Activated CD8-positive, alpha-beta T cell treated with anti-CD3 and anti-CD28 coated beads for 36 hours (primary cell): Measurements from ENCODE around the gene PPIE. TPM values are rescaled to one million over a fixed set of nuclear protein-coding genes. Genes with fewer than 3 reads are reported as not detected.

Experiments
- ATAC-seq: fragments of 200-7000 bp; cut with Tn5 transposase; one replicate; pipeline ENCODE4 v1.10.0; 2021; ENCODE audit warnings: mild to moderate bottlenecking, moderate library complexity
- CTCF ChIA-PET: fragments of 350-600 bp; sonication (Branson Sonifier 250); formaldehyde crosslinking; loops from one replicate; lab custom pipeline; 2021; ENCODE audit warnings: antibody characterized with exemption; lab: Charles Lee
- POLR2A ChIA-PET: fragments of 350-600 bp; sonication (Branson Sonifier 250); formaldehyde crosslinking; loops from one replicate; lab custom pipeline; 2021; ENCODE audit warnings: antibody characterized with exemption; lab: Charles Lee
- DNase-seq: peaks from one replicate; pipeline ENCODE4 v3.0.0-alpha.2; 2020
- H3K27ac Mint-ChIP-seq: one replicate; pipeline ENCODE4 v1.8.0; 2021; ENCODE audit warnings: mild to moderate bottlenecking, mixed read lengths
- H3K27me3 Mint-ChIP-seq: one replicate; pipeline ENCODE4 v1.8.0; 2021; ENCODE audit warnings: mixed read lengths
- H3K36me3 Mint-ChIP-seq: one replicate; pipeline ENCODE4 v1.8.0; 2021; ENCODE audit warnings: low read depth, mixed read lengths
- H3K4me1 Mint-ChIP-seq: one replicate; pipeline ENCODE4 v1.8.0; 2021; ENCODE audit warnings: low read depth, mixed read lengths
- H3K4me3 Mint-ChIP-seq: one replicate; pipeline ENCODE4 v1.8.0; 2021; ENCODE audit warnings: mild to moderate bottlenecking, moderate library complexity, mixed read lengths
- H3K9me3 Mint-ChIP-seq: one replicate; pipeline ENCODE4 v1.8.0; 2021; ENCODE audit warnings: mixed read lengths
- intact Hi-C: fragments of 100-400 bp; cut with micrococcal nuclease; formaldehyde crosslinking; loops from one replicate; pipeline ENCODE4 v1.10.0; 2022
- total RNA-seq, 2 experiments: library from RNA; stranded (reverse); gene quantifications; one replicate each; pipeline ENCODE4 v1.2.3, GENCODE V29; 2021
- TF ChIP-seq, protein P1 (sequence below): fragments of 200-600 bp; IDR thresholded peaks from one replicate; pipeline ENCODE4 v1.8.0; 2022; ENCODE audit warnings: antibody characterized with exemption, mild to moderate bottlenecking

Gene PPIE
- total RNA-seq, 2 experiments from 2014 or later = 71.7 to 74.7 TPM

DNA sequence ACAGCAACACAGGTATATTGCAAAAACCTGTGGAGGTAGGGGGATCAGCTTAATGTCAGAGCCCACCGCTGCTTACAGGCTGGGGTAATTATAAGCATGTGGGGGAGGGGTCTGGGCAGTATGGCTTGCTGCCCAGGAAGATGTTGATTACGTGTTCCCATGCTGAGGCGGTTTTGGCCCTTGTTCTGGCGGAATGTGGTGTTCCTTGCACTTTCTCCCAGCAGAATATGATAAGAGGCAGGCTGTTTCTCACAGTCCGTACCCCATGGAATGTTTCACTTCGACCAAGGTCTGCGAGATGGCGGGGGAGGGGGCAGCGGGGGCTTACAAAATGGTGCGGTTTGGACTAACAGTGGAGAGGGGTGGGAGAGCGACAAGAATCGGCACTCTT is 37.6 kb upstream of the PPIE start:
- ChIA-PET CTCF (interaction anchor here (1.1 to 2.7 kb wide), 9 partner anchors 8 to 126 kb away, joined by 3 to 14 read pairs (median 6); partner anchors contain the start of gene NT5C1A), POLR2A (interaction anchor here (0.6 to 1.6 kb wide), 2 partner anchors 33 to 135 kb away, joined by 3 to 4 read pairs; no protein-coding TSS in a partner anchor)
- Mint-ChIP-seq H3K4me1 (no peaks in the 10 kb centered on the region), H3K36me3 (no peaks in the 10 kb centered on the region), H3K4me3 (no peak overlapping the region), H3K27me3 (peaks cover 14% of the 10 kb centered on the region), H3K27ac (no peak overlapping the region), H3K9me3 (no peaks in the 10 kb centered on the region)
- TF ChIP-seq, protein P1, sequence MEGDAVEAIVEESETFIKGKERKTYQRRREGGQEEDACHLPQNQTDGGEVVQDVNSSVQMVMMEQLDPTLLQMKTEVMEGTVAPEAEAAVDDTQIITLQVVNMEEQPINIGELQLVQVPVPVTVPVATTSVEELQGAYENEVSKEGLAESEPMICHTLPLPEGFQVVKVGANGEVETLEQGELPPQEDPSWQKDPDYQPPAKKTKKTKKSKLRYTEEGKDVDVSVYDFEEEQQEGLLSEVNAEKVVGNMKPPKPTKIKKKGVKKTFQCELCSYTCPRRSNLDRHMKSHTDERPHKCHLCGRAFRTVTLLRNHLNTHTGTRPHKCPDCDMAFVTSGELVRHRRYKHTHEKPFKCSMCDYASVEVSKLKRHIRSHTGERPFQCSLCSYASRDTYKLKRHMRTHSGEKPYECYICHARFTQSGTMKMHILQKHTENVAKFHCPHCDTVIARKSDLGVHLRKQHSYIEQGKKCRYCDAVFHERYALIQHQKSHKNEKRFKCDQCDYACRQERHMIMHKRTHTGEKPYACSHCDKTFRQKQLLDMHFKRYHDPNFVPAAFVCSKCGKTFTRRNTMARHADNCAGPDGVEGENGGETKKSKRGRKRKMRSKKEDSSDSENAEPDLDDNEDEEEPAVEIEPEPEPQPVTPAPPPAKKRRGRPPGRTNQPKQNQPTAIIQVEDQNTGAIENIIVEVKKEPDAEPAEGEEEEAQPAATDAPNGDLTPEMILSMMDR = no peak
- no peak for ATAC-seq
- DNase-seq = no peak
- intact Hi-C loops = no loop called here

DNA sequence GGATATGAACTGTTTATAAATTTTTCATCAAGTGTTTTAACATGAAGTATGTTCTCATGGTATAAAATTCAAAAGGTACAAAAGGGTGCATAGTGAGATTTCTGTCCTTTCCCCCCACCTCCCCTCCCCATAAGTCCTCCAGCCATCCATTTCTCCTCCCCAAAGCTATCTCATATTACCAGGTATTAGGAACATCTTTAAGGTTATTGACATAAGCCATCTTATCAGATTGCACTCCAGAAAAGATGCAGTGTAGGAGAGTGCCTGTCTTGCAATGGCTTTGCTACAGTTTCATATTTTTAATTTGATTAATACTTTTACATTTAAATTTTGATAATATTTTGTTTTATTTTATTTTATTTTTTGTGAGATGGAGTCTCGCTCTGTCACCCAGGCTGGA is 33.9 kb upstream of the PPIE start:
- intact Hi-C loops = no loop called here
- Mint-ChIP-seq H3K4me3 (no peak overlapping the region), H3K9me3 (no peaks in the 10 kb centered on the region), H3K27ac (no peak overlapping the region), H3K4me1 (no peaks in the 10 kb centered on the region), H3K27me3 (peaks cover 16% of the 10 kb centered on the region), H3K36me3 (no peaks in the 10 kb centered on the region)
- no peak for ATAC-seq
- TF ChIP-seq, protein P1 = no peak
- ChIA-PET POLR2A (no interaction called here), CTCF (interaction anchor here (1.4 to 1.5 kb wide), 2 partner anchors 47 to 98 kb away, joined by 3 to 5 read pairs; no protein-coding TSS in a partner anchor)
- DNase-seq = no peak

DNA sequence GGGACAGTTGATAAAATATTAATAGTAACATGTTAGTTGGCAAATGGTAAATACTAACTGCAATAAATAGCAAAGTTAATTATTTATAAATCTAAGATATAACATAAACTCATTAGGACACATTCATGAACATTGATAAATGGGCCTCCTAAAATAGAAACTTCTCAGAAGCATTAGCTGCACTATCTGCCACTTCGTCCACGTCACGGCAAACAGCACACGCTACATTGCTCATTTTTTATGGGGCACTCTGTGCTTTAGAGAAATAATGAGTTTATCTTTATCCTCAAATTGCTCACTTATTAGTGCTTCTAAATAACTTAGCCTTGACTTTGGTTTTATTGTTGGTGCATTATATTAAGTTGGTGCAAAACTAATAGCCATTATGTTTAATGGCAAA is 31.2 kb upstream of the PPIE start:
- H3K36me3 Mint-ChIP-seq = no peaks in the 10 kb centered on the region
- POLR2A ChIA-PET = no interaction called here
- CTCF ChIA-PET = interaction anchor here (1.3 kb wide), 1 partner anchor 50 kb away, joined by 5 read pairs; no protein-coding TSS in a partner anchor

DNA sequence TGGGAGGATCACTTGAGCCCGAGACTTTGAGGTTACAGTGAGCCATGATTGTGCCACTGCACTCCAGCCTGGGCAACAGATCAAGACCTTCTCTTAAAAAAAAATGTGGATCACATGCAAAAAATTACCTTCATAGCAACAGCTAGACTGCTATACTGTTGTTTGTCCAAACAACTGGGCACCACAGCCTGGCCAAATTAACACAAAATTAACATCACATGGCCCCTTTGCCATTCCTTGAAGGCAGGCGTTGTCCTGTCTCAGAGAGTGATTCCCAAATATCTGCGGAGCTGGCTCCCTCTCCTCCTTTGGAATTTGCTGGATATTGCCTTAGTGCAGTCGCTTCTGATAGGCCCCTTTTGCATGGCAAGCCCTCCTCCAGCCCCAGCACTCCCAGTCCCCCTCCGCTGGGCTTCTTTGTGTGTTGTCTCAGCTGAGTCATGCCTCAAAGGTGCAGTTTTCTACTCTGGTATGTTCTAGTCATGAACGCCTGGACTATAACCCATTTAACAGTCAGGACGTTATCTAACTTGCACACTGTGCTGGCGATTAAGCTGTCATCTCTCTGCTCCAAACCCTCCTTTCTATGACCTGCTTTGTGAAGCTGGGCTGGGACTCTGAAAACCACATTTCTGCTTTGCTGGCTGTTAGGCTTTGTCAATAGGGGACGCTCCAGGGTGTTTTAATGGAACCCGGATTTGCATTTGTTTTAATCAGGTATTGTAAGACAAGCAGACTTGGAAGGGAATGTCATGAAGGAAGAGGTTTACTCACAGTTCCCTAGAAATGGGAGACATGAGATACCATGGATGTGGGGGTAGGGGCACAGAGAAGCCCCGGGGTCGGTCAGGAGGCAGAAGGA is 27.3 kb upstream of the PPIE start:
- intact Hi-C loops = no loop called here
- DNase-seq = no peak
- no peak for ATAC-seq
- ChIA-PET CTCF (interaction anchor here (0.6 to 3.3 kb wide), 8 partner anchors 9 to 551 kb away, joined by 3 to 12 read pairs (median 6); partner anchors contain the start of gene NT5C1A), POLR2A (no interaction called here)
- H3K27ac Mint-ChIP-seq = no peak overlapping the region
- H3K36me3 Mint-ChIP-seq = no peaks in the 10 kb centered on the region
- no peak overlapping the region for H3K4me3 Mint-ChIP-seq
- TF ChIP-seq, protein P1 = no peak
- H3K4me1 Mint-ChIP-seq = no peaks in the 10 kb centered on the region
- H3K27me3 Mint-ChIP-seq = peaks cover 18% of the 10 kb centered on the region
- no peaks in the 10 kb centered on the region for H3K9me3 Mint-ChIP-seq

More for the DNA sequence above, 31.2 kb upstream of the PPIE start:
- no peak for ATAC-seq
- intact Hi-C loops = no loop called here
- Mint-ChIP-seq H3K9me3 (no peaks in the 10 kb centered on the region), H3K4me1 (no peaks in the 10 kb centered on the region), H3K27me3 (peaks cover 6% of the 10 kb centered on the region), H3K27ac (no peak overlapping the region), H3K4me3 (no peak overlapping the region)
- no peak for DNase-seq
- TF ChIP-seq, protein P1 = no peak

DNA sequence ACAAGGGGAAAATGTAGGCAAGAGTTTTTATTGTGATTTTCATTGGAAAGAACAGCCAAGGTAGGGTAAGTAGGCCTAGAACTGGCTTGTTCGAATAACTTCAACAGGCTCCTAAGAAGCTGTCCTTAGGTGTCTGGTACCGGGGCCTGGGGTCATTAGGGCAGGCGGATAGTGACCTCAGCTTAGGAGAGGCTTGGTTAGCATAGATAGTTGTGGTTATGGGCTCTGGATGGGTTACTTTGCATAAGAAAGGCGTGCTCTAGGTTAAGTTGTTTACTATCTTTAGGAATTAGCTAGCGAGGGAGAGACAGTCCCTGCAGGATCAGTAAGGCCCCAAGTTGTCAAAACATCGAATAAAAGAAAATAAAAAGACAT is 26.7 kb upstream of the PPIE start:
- intact Hi-C loops = no loop called here
- ChIA-PET CTCF (interaction anchor here (0.6 to 3.3 kb wide), 6 partner anchors 10 to 133 kb away, joined by 3 to 14 read pairs (median 8); partner anchors contain the start of gene NT5C1A), POLR2A (no interaction called here)
- DNase-seq (no peak), ATAC-seq (no peak)
- no peaks in the 10 kb centered on the region for H3K9me3 Mint-ChIP-seq
- peaks cover 23% of the 10 kb centered on the region for H3K27me3 Mint-ChIP-seq
- H3K36me3 Mint-ChIP-seq = no peaks in the 10 kb centered on the region
- no peaks in the 10 kb centered on the region for H3K4me1 Mint-ChIP-seq
- H3K27ac Mint-ChIP-seq = no peak overlapping the region
- TF ChIP-seq, protein P1 = no peak
- H3K4me3 Mint-ChIP-seq = no peak overlapping the region
